H1 (cell line): ENCODE results near the gene CACNA1B. TPM values are rescaled to one million over a fixed set of nuclear protein-coding genes. Genes with fewer than 3 reads are reported as not detected.

ENCODE experiments used
- CTCF ChIA-PET: fragments of 300-600 bp; sonication (Branson Sonifier 250); formaldehyde crosslinking; loops from one replicate; lab custom pipeline; 2021; ENCODE audit not compliant: partially characterized antibody; lab: Charles Lee
- POLR2A ChIA-PET: fragments of 300-600 bp; sonication (Branson Sonifier 250); formaldehyde crosslinking; loops from one replicate; lab custom pipeline; 2021; ENCODE audit warnings: inconsistent platforms; ENCODE audit not compliant: partially characterized antibody; lab: Charles Lee
- DNase-seq, 2 experiments: peaks; one replicate each; pipeline versions ENCODE4 v3.0.0 to v3.0.0-alpha.2; 2010 to 2022; ENCODE audit warnings: low spot score in 2 of 2, low read depth in 1 of 2, mixed read lengths in 1 of 2
- FAIRE-seq: peaks from 2 replicates; lab custom pipeline; 2011; peaks lifted over from hg19 to GRCh38; lab: Jason Lieb, UNC
- H2AFZ ChIP-seq: 2 replicates; pipeline ENCODE4 v1.8.1; 2012; ENCODE audit warnings: low read length, inconsistent platforms
- H2AK5ac ChIP-seq: 2 replicates; pipeline ENCODE4 v1.6.1; 2013; ENCODE audit warnings: low read depth, low read length
- H2BK120ac ChIP-seq: replicated peaks from 2 replicates; pipeline ENCODE3; 2013; ENCODE audit warnings: low read depth, low read length, inconsistent platforms
- H2BK12ac ChIP-seq: 2 replicates; pipeline ENCODE4 v1.6.1; 2013; ENCODE audit warnings: low read depth, low read length
- H2BK15ac ChIP-seq: 2 replicates; pipeline ENCODE4 v1.6.1; 2013; ENCODE audit warnings: low read length
- H2BK20ac ChIP-seq: 2 replicates; pipeline ENCODE4 v1.6.1; 2013; ENCODE audit warnings: low read length
- H2BK5ac ChIP-seq: 2 replicates; pipeline ENCODE4 v1.6.1; 2013; ENCODE audit warnings: low read depth, low read length
- H3K14ac ChIP-seq: 2 replicates; pipeline ENCODE4 v1.6.1; 2013; ENCODE audit warnings: inconsistent platforms; ENCODE audit not compliant: insufficient read length
- H3K18ac ChIP-seq: 2 replicates; pipeline ENCODE4 v1.6.1; 2013; ENCODE audit warnings: low read length; ENCODE audit errors: extremely low read depth
- H3K23ac ChIP-seq: 2 replicates; pipeline ENCODE4 v1.6.1; 2013; ENCODE audit warnings: inconsistent platforms; ENCODE audit not compliant: insufficient read length
- H3K23me2 ChIP-seq: 2 replicates; pipeline ENCODE4 v1.6.1; 2013; ENCODE audit warnings: low read depth, low read length
- H3K27ac ChIP-seq: 2 replicates; pipeline ENCODE4 v1.6.1; 2011; ENCODE audit warnings: low read depth, low read length, inconsistent platforms
- H3K27me3 ChIP-seq, 4 experiments: replicated peaks in 1 of 4; 1 replicate in 1 of 4; 2 replicates in 3 of 4; pipeline versions ENCODE4 v1.6.1 to v1.8.1; 2011 to 2013; ENCODE audit warnings: low read length in 3 of 4, mild to moderate bottlenecking in 3 of 4, inconsistent platforms in 2 of 4, mixed read lengths in 2 of 4, moderate library complexity in 1 of 4; ENCODE audit not compliant: control insufficient read depth in 3 of 4, insufficient read depth in 3 of 4; ENCODE audit errors: extremely low read depth in 1 of 4
- H3K36me3 ChIP-seq, 4 experiments: 2 replicates each; pipeline versions ENCODE4 v1.6.1 to v1.8.1; 2011 to 2013; ENCODE audit warnings: mild to moderate bottlenecking in 4 of 4, low read length in 3 of 4, moderate library complexity in 2 of 4, control low read depth in 1 of 4, inconsistent platforms in 1 of 4; ENCODE audit not compliant: insufficient read depth in 4 of 4, control insufficient read depth in 2 of 4
- H3K4ac ChIP-seq: replicated peaks from 2 replicates; pipeline ENCODE3; 2013; ENCODE audit warnings: low read length, low read depth, mixed read lengths, inconsistent platforms; ENCODE audit not compliant: insufficient read length
- H3K4me1 ChIP-seq, 4 experiments: replicated peaks in 1 of 4; 1 replicate in 1 of 4; 2 replicates in 3 of 4; pipeline versions ENCODE4 v1.6.1 to v1.8.1; 2011 to 2013; ENCODE audit warnings: low read length in 3 of 4, inconsistent platforms in 2 of 4, mixed read lengths in 1 of 4; ENCODE audit not compliant: insufficient read depth in 4 of 4, control insufficient read depth in 3 of 4
- H3K4me2 ChIP-seq, 2 experiments: 2 replicates each; pipeline versions ENCODE4 v1.6.1 to v1.8.1; 2011 to 2013; ENCODE audit warnings: low read depth in 2 of 2, low read length in 2 of 2, control low read depth in 1 of 2, inconsistent platforms in 1 of 2, mild to moderate bottlenecking in 1 of 2; ENCODE audit not compliant: insufficient read depth in 1 of 2
- H3K4me3 ChIP-seq, 4 experiments: fragments of 200-600, 300-600 bp in 1 of 4; sonication (generic), shearing (Covaris generic), sonication (Bioruptor Twin) in 1 of 4; 2 replicates each; pipeline versions ENCODE4 v1.5.1 to v1.8.1; 2011 to 2016; ENCODE audit warnings: low read length in 4 of 4, low read depth in 3 of 4, control low read depth in 2 of 4, inconsistent platforms in 2 of 4, mild to moderate bottlenecking in 2 of 4, mixed read lengths in 1 of 4, moderate library complexity in 1 of 4; ENCODE audit not compliant: insufficient read depth in 2 of 4; ENCODE audit errors: extremely low read depth in 1 of 4
- H3K56ac ChIP-seq: replicated peaks from 2 replicates; pipeline ENCODE3; 2013; ENCODE audit warnings: low read depth, mild to moderate bottlenecking, mixed read lengths, low read length, inconsistent platforms; ENCODE audit not compliant: insufficient read length
- H3K79me1 ChIP-seq: 2 replicates; pipeline ENCODE4 v1.6.1; 2013; ENCODE audit warnings: low read depth, low read length, control low read depth
- H3K79me2 ChIP-seq, 2 experiments: 2 replicates each; pipeline versions ENCODE4 v1.6.1 to v1.8.1; 2012 to 2013; ENCODE audit warnings: low read length in 2 of 2, mild to moderate bottlenecking in 2 of 2, inconsistent platforms in 1 of 2; ENCODE audit not compliant: insufficient read depth in 2 of 2, control insufficient read depth in 1 of 2
- H3K9ac ChIP-seq, 4 experiments: replicated peaks in 1 of 4; 1 replicate in 1 of 4; 2 replicates in 3 of 4; pipeline versions ENCODE4 v1.6.1 to v1.8.1; 2011 to 2013; ENCODE audit warnings: low read depth in 3 of 4, low read length in 3 of 4, control low read depth in 2 of 4, mild to moderate bottlenecking in 2 of 4, moderate library complexity in 2 of 4, inconsistent platforms in 1 of 4; ENCODE audit errors: extremely low read depth in 1 of 4
- H3K9me3 ChIP-seq, 2 experiments: 2 replicates each; pipeline versions ENCODE4 v1.6.1 to v1.8.1; 2012 to 2013; ENCODE audit warnings: mild to moderate bottlenecking in 2 of 2, moderate library complexity in 2 of 2, control low read depth in 1 of 2, inconsistent platforms in 1 of 2, low read depth in 1 of 2, low read length in 1 of 2, mixed read lengths in 1 of 2; ENCODE audit not compliant: insufficient read depth in 2 of 2
- H4K20me1 ChIP-seq, 2 experiments: replicated peaks in 1 of 2; 2 replicates each; pipeline versions ENCODE3 to v1.8.1; 2011 to 2013; ENCODE audit warnings: inconsistent platforms in 2 of 2, low read length in 2 of 2, mild to moderate bottlenecking in 1 of 2; ENCODE audit not compliant: insufficient read depth in 2 of 2, control insufficient read depth in 1 of 2
- H4K5ac ChIP-seq: 2 replicates; pipeline ENCODE4 v1.6.1; 2013; ENCODE audit warnings: low read length, low read depth, mixed read lengths, inconsistent platforms; ENCODE audit not compliant: insufficient read length
- H4K8ac ChIP-seq: 2 replicates; pipeline ENCODE4 v1.8.0; 2013; ENCODE audit warnings: mild to moderate bottlenecking, moderate library complexity, low read length, inconsistent platforms; ENCODE audit not compliant: insufficient read depth; ENCODE audit errors: extremely low read depth
- H4K91ac ChIP-seq: replicated peaks from 2 replicates; pipeline ENCODE3; 2013; ENCODE audit warnings: low read length, mixed read lengths, inconsistent platforms; ENCODE audit not compliant: insufficient read length
- BCL11A ChIP-seq, 2 experiments: IDR thresholded peaks; one replicate each; pipeline ENCODE4 v1.6.1; 2011; ENCODE audit warnings: low read depth in 2 of 2, low read length in 2 of 2, mild to moderate bottlenecking in 2 of 2
- CBX8 ChIP-seq: fragments of 300-800, 300-1000 bp; sonication (generic); IDR thresholded peaks from 2 replicates; pipeline ENCODE4 v1.7.1; 2016; ENCODE audit warnings: low read depth, low read length, borderline replicate concordance
- CTBP2 ChIP-seq: IDR thresholded peaks from 2 replicates; pipeline ENCODE4 v1.7.0; 2011; ENCODE audit warnings: borderline replicate concordance, mild to moderate bottlenecking, moderate library complexity, mixed read lengths, low read length; ENCODE audit not compliant: insufficient read depth, insufficient read length
- EZH2 ChIP-seq: fragments of 200-600 bp; sonication (generic); IDR thresholded peaks from 2 replicates; pipeline ENCODE4 v1.7.1; 2012; ENCODE audit warnings: low read depth, mild to moderate bottlenecking, moderate library complexity, low read length, inconsistent platforms; ENCODE audit not compliant: severe bottlenecking
- KDM5A ChIP-seq: fragments of 200-600 bp; IDR thresholded peaks from 2 replicates; pipeline ENCODE4 v1.7.1; 2012; ENCODE audit warnings: mild to moderate bottlenecking, low read length, inconsistent platforms, mixed read lengths
- PHF8 ChIP-seq: fragments of 200-600 bp; sonication (generic); conservative IDR thresholded peaks from 2 replicates; pipeline ENCODE4 v1.7.1; 2012; ENCODE audit warnings: low read depth, mild to moderate bottlenecking, inconsistent platforms, low read length, moderate library complexity
- SIRT6 ChIP-seq: IDR thresholded peaks from one replicate; pipeline ENCODE4 v1.7.1; 2012; ENCODE audit warnings: low read length, inconsistent platforms
- SIX5 ChIP-seq: IDR thresholded peaks from 2 replicates; pipeline ENCODE4 v1.6.1; 2011; ENCODE audit warnings: mild to moderate bottlenecking, low read depth, low read length
- SP1 ChIP-seq: IDR thresholded peaks from 2 replicates; pipeline ENCODE4 v1.6.1; 2011; ENCODE audit warnings: low read depth, low read length
- TCF12 ChIP-seq: IDR thresholded peaks from 2 replicates; pipeline ENCODE4 v1.6.1; 2011; ENCODE audit warnings: low read depth, mild to moderate bottlenecking, low read length
- ZNF274 ChIP-seq: IDR thresholded peaks from 2 replicates; pipeline ENCODE4 v1.7.0; 2012; ENCODE audit warnings: low read length, borderline replicate concordance; ENCODE audit errors: extremely low read depth
- WGBS, 2 experiments: shearing (Covaris generic) in 1 of 2; methylation state at CpG; one replicate each; pipeline versions ENCODE4 v1.1.6 to v1.1.7; 2013 to 2015; ENCODE audit warnings: low lambda C conversion rate in 2 of 2, mixed read lengths in 2 of 2, inconsistent platforms in 1 of 2, low coverage in 1 of 2, missing lambda C conversion rate in 1 of 2; ENCODE audit not compliant: insufficient replicate concordance in 2 of 2, insufficient coverage in 1 of 2, insufficient read length in 1 of 2; ENCODE audit errors: extremely low coverage in 1 of 2, missing lambda C conversion rate in 1 of 2; 5-methylcytosine and 5-hydroxymethylcytosine counted together
- polyA plus RNA-seq, 7 experiments: library from polyadenylated mRNA; depleted of rRNA in 3 of 7; stranded (reverse) in 5 of 7; unstranded in 2 of 7; fragments of >200 nt in 5 of 7; fragments of 200-250 nt in 2 of 7; gene quantifications; 1 replicate in 5 of 7; 2 replicates in 1 of 7; 4 replicates in 1 of 7; pipeline versions ENCODE4 v1.2.1 to v1.2.3, GENCODE V29; 2011 to 2013; ENCODE audit warnings: missing spikeins in 2 of 7, mixed read lengths in 2 of 7
- total RNA-seq: library from RNA; stranded (reverse); fragmentation: NEBNext Ultra II Directional; extraction: Animal tissue kit (Norgen Biotek cat#: 25700); gene quantifications from 2 replicates; pipeline ENCODE4 v1.2.1, GENCODE V29; 2021
- TF ChIP-seq, protein P1 (sequence below): IDR thresholded peaks from 2 replicates; pipeline ENCODE4 v1.6.1; 2011; ENCODE audit warnings: low read depth, mild to moderate bottlenecking, low read length; ENCODE audit not compliant: insufficient read depth
- TF ChIP-seq, protein P2 (sequence below): IDR thresholded peaks from 2 replicates; pipeline ENCODE4 v1.6.1; 2012; ENCODE audit warnings: inconsistent platforms

Gene CACNA1B
- total and polyA plus RNA-seq, 2 of the 8 experiments (the other 6 are each of a cell fraction or from before 2014, with no cell fraction given) = 1.5 to 5.7 TPM

DNA sequence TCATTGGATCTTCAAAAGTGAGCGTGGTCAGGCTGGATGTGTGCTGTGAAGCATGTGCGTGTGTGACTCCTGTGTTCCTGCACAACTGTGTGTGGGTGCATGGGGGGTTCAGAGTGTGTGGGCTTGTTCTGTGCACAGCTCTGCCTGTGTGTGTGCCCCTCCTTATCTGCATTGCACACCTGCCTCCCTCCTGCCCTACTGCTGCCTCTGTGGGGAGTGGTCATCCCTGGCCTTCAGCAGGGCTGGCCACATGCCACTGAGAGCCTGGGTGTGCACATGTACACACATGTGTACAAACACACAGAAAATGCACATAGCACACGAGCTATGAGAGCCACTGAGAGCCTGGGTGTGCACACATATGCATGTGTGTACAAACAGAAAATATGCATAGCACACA lies 92.1 kb downstream of the CACNA1B start:
- Histone ChIP-seq H4K8ac (peak overlapping the region; percentile 68; the same call in 1 of the 2 replicates), H3K27me3 (no peaks in the 10 kb centered on the region), H4K5ac (no peak overlapping the region), H2BK15ac (no peak overlapping the region), H2AK5ac (no peak overlapping the region), H3K36me3 (no peaks in the 10 kb centered on the region), H4K91ac (no peak overlapping the region), H3K79me2 (no peaks in the 10 kb centered on the region), H3K4me1 (no peaks in the 10 kb centered on the region), H4K20me1 (peaks cover 0 to 8% of the 10 kb centered on the region in 2 experiments), H3K4me3 (no peak overlapping the region), H3K23me2 (no peaks in the 10 kb centered on the region), H3K79me1 (no peaks in the 10 kb centered on the region), H2AFZ (no peak overlapping the region), H3K23ac (no peak overlapping the region), H2BK120ac (no peak overlapping the region), H3K4me2 (no peak overlapping the region), H3K9ac (no peak overlapping the region), H3K9me3 (peaks cover 23 to 78% of the 10 kb centered on the region in 2 experiments), H2BK5ac (no peak overlapping the region), H3K14ac (no peak overlapping the region), H3K27ac (no peak overlapping the region), H2BK12ac (no peak overlapping the region), H2BK20ac (no peak overlapping the region), H3K18ac (no peak overlapping the region), H3K56ac (no peak overlapping the region), H3K4ac (no peak overlapping the region)
- CTCF ChIA-PET = no interaction called here
- no peak for FAIRE-seq
- no peak for DNase-seq
- TF ChIP-seq, protein P1, sequence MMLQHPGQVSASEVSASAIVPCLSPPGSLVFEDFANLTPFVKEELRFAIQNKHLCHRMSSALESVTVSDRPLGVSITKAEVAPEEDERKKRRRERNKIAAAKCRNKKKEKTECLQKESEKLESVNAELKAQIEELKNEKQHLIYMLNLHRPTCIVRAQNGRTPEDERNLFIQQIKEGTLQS = no peak
- no peak for TF ChIP-seq SIRT6
- no peak for TF ChIP-seq SP1
- no peak for TF ChIP-seq TCF12
- no peak for TF ChIP-seq ZNF274
- TF ChIP-seq BCL11A (IDR thresholded peaks at IDR 0.05; ENCODE audit: low read depth in 2 of 2, low read length in 2 of 2) = no peak
- TF ChIP-seq, protein P2, sequence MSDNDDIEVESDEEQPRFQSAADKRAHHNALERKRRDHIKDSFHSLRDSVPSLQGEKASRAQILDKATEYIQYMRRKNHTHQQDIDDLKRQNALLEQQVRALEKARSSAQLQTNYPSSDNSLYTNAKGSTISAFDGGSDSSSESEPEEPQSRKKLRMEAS = no peak
- TF ChIP-seq PHF8 = no peak
- no peak for TF ChIP-seq CBX8
- no peak for TF ChIP-seq EZH2
- no peak for TF ChIP-seq CTBP2
- TF ChIP-seq SIX5 = no peak
- TF ChIP-seq KDM5A = no peak
- POLR2A ChIA-PET = no interaction called here
- 83% methylated on average over 3 of the region's 3 CpGs; no CpG with 5 or more reads in 1 of the 2 experiments for WGBS, 2 experiments
